WTC11 (cell line): ENCODE results near the gene HTRA1. TPM values are rescaled to one million over a fixed set of nuclear protein-coding genes. Genes with fewer than 3 reads are reported as not detected.

Experiments used
- ATAC-seq: fragments of 200-7000 bp; cut with Tn5 transposase; 2 replicates; pipeline ENCODE4 v1.10.0; 2021; ENCODE audit warnings: mild to moderate bottlenecking, moderate library complexity
- CTCF ChIA-PET: fragments of 300-600 bp; sonication (Branson Sonifier 250); formaldehyde crosslinking; loops from one replicate; lab custom pipeline; 2021; ENCODE audit warnings: antibody characterized with exemption; lab: Charles Lee
- POLR2A ChIA-PET: fragments of 350-600 bp; sonication (Branson Sonifier 250); formaldehyde crosslinking; loops from one replicate; lab custom pipeline; 2021; ENCODE audit warnings: antibody characterized with exemption; lab: Charles Lee
- DNase-seq: peaks from one replicate; pipeline ENCODE4 v3.0.0; 2021; ENCODE audit warnings: low spot score
- H3K27ac Mint-ChIP-seq: 2 replicates; pipeline ENCODE4 v1.8.0; 2021; ENCODE audit warnings: mixed read lengths
- H3K27me3 Mint-ChIP-seq: 2 replicates; pipeline ENCODE4 v1.8.0; 2021; ENCODE audit warnings: low read depth, mild to moderate bottlenecking, moderate library complexity, mixed read lengths
- H3K36me3 Mint-ChIP-seq: 2 replicates; pipeline ENCODE4 v1.8.0; 2021; ENCODE audit warnings: mixed read lengths
- H3K4me1 Mint-ChIP-seq: 2 replicates; pipeline ENCODE4 v1.8.0; 2022; ENCODE audit warnings: mixed read lengths
- H3K4me3 Mint-ChIP-seq: 2 replicates; pipeline ENCODE4 v1.8.0; 2021; ENCODE audit warnings: mild to moderate bottlenecking, moderate library complexity, mixed read lengths
- H3K9me3 Mint-ChIP-seq: 2 replicates; pipeline ENCODE4 v1.8.0; 2021; ENCODE audit warnings: mixed read lengths
- CTCF ChIP-seq: fragments of 200-600 bp; IDR thresholded peaks from 2 replicates; pipeline ENCODE4 v1.8.0; 2022; ENCODE audit warnings: antibody characterized with exemption
- E2F1 ChIP-seq: sonication (generic); formaldehyde crosslinking; IDR thresholded peaks from 2 replicates; pipeline ENCODE4 v1.8.0; 2022; ENCODE audit warnings: mild to moderate bottlenecking, missing genetic modification reagents
- E2F5 ChIP-seq: sonication (generic); formaldehyde crosslinking; IDR thresholded peaks from 2 replicates; pipeline ENCODE4 v1.8.1; 2022; ENCODE audit warnings: mild to moderate bottlenecking, moderate library complexity, missing genetic modification reagents
- ESRRA ChIP-seq: sonication (generic); formaldehyde crosslinking; IDR thresholded peaks from 2 replicates; pipeline ENCODE4 v1.8.1; 2022; ENCODE audit warnings: mild to moderate bottlenecking, missing genetic modification reagents, borderline replicate concordance
- FOXJ3 ChIP-seq: sonication (generic); formaldehyde crosslinking; IDR thresholded peaks from 2 replicates; pipeline ENCODE4 v1.9.0; 2021; ENCODE audit warnings: missing genetic modification reagents, mild to moderate bottlenecking, borderline replicate concordance
- JAZF1 ChIP-seq: fragments of 250-450 bp; sonication (Bioruptor Pico); IDR thresholded peaks from 2 replicates; pipeline ENCODE4 v1.9.0; 2021; ENCODE audit warnings: moderate library complexity, mild to moderate bottlenecking, inconsistent platforms
- JUN ChIP-seq: sonication (generic); formaldehyde crosslinking; IDR thresholded peaks from 2 replicates; pipeline ENCODE4 v1.8.0; 2023; ENCODE audit warnings: mild to moderate bottlenecking, missing genetic modification reagents
- NR1H2 ChIP-seq: sonication (generic); formaldehyde crosslinking; IDR thresholded peaks from 2 replicates; pipeline ENCODE4 v1.9.0; 2021; ENCODE audit warnings: mild to moderate bottlenecking, moderate library complexity, missing genetic modification reagents
- SMAD4 ChIP-seq: sonication (generic); formaldehyde crosslinking; IDR thresholded peaks from 2 replicates; pipeline ENCODE4 v1.8.0; 2022; ENCODE audit warnings: mild to moderate bottlenecking, missing genetic modification reagents
- SOX15 ChIP-seq: fragments of 250-450 bp; sonication (Bioruptor Pico); IDR thresholded peaks from 2 replicates; pipeline ENCODE4 v1.9.0; 2021; ENCODE audit warnings: mild to moderate bottlenecking
- TEAD4 ChIP-seq: sonication (generic); formaldehyde crosslinking; IDR thresholded peaks from 2 replicates; pipeline ENCODE4 v1.8.0; 2022; ENCODE audit warnings: mild to moderate bottlenecking, missing genetic modification reagents
- ZBTB43 ChIP-seq: sonication (generic); formaldehyde crosslinking; IDR thresholded peaks from 2 replicates; pipeline ENCODE4 v1.8.1; 2023; ENCODE audit warnings: mild to moderate bottlenecking, missing genetic modification reagents
- ZMAT4 ChIP-seq: fragments of 250-450 bp; sonication (Bioruptor Pico); IDR thresholded peaks from 2 replicates; pipeline ENCODE4 v1.9.0; 2021; ENCODE audit warnings: mild to moderate bottlenecking
- ZNF121 ChIP-seq: sonication (generic); formaldehyde crosslinking; IDR thresholded peaks from 2 replicates; pipeline ENCODE4 v1.8.0; 2023; ENCODE audit warnings: missing genetic modification reagents
- ZNF219 ChIP-seq: sonication (generic); formaldehyde crosslinking; IDR thresholded peaks from 2 replicates; pipeline ENCODE4 v1.8.0; 2023; ENCODE audit warnings: missing genetic modification reagents, mild to moderate bottlenecking, borderline replicate concordance
- ZNF232 ChIP-seq: sonication (generic); formaldehyde crosslinking; IDR thresholded peaks from 2 replicates; pipeline ENCODE4 v1.8.0; 2022; ENCODE audit warnings: mild to moderate bottlenecking, missing genetic modification reagents
- ZNF263 ChIP-seq: sonication (generic); formaldehyde crosslinking; IDR thresholded peaks from 2 replicates; pipeline ENCODE4 v1.8.1; 2022; ENCODE audit warnings: low read depth, mild to moderate bottlenecking, moderate library complexity, missing genetic modification reagents
- ZNF416 ChIP-seq: fragments of 250-450 bp; sonication (Bioruptor Pico); IDR thresholded peaks from 2 replicates; pipeline ENCODE4 v1.9.0; 2021; ENCODE audit warnings: mild to moderate bottlenecking, inconsistent platforms
- total RNA-seq: library from RNA; stranded (reverse); gene quantifications from 3 replicates; pipeline ENCODE4 v1.2.3, GENCODE V29; 2021
- TF ChIP-seq, protein P1 (sequence below): sonication (generic); formaldehyde crosslinking; IDR thresholded peaks from 2 replicates; pipeline ENCODE4 v1.8.0; 2023; ENCODE audit warnings: missing genetic modification reagents
- TF ChIP-seq, protein P2 (sequence below): sonication (generic); formaldehyde crosslinking; IDR thresholded peaks from 2 replicates; pipeline ENCODE4 v1.8.1; 2023; ENCODE audit warnings: mild to moderate bottlenecking, moderate library complexity, missing genetic modification reagents
- TF ChIP-seq, protein P3 (sequence below): sonication (generic); formaldehyde crosslinking; IDR thresholded peaks from 2 replicates; pipeline ENCODE4 v1.8.1; 2023; ENCODE audit warnings: mild to moderate bottlenecking, missing genetic modification reagents
- TF ChIP-seq, protein P4 (sequence below): sonication (generic); formaldehyde crosslinking; IDR thresholded peaks from 2 replicates; pipeline ENCODE4 v1.8.1; 2023; ENCODE audit warnings: mild to moderate bottlenecking, missing genetic modification reagents, moderate library complexity
- TF ChIP-seq, protein P5 (sequence below): sonication (generic); formaldehyde crosslinking; IDR thresholded peaks from 2 replicates; pipeline ENCODE4 v1.8.1; 2022; ENCODE audit warnings: low read depth, mild to moderate bottlenecking, moderate library complexity, missing genetic modification reagents, borderline replicate concordance

The HTRA1 gene
- total RNA-seq, 1 experiment from 2014 or later: 18.3 TPM

GRCh38 chr10:122464250-122464510 is 2.8 kb downstream of the HTRA1 start:
- CTCF ChIA-PET: no interaction called here
- peaks cover 33% of the 10 kb centered on the region for H3K4me1 Mint-ChIP-seq
- H3K27ac Mint-ChIP-seq: no peak overlapping the region
- no peaks in the 10 kb centered on the region for H3K36me3 Mint-ChIP-seq
- no peak for DNase-seq
- H3K27me3 Mint-ChIP-seq: peaks cover 56% of the 10 kb centered on the region
- no peak for ATAC-seq
- TF ChIP-seq TEAD4 (CRISPR knock-in tag) (no peak), FOXJ3 (CRISPR knock-in tag) (no peak), ZNF232 (CRISPR knock-in tag) (no peak), CTCF (no peak), JUN (CRISPR knock-in tag) (no peak), ZNF219 (CRISPR knock-in tag) (no peak), ZBTB43 (CRISPR knock-in tag) (no peak), JAZF1 (CRISPR knock-in tag) (no peak), NR1H2 (CRISPR knock-in tag) (no peak), ZMAT4 (CRISPR knock-in tag) (no peak), ZNF263 (no peak), ESRRA (CRISPR knock-in tag) (no peak), ZNF416 (CRISPR knock-in tag) (no peak)
- TF ChIP-seq, protein P1, sequence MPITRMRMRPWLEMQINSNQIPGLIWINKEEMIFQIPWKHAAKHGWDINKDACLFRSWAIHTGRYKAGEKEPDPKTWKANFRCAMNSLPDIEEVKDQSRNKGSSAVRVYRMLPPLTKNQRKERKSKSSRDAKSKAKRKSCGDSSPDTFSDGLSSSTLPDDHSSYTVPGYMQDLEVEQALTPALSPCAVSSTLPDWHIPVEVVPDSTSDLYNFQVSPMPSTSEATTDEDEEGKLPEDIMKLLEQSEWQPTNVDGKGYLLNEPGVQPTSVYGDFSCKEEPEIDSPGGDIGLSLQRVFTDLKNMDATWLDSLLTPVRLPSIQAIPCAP (CRISPR knock-in tag): no peak
- TF ChIP-seq, protein P2, sequence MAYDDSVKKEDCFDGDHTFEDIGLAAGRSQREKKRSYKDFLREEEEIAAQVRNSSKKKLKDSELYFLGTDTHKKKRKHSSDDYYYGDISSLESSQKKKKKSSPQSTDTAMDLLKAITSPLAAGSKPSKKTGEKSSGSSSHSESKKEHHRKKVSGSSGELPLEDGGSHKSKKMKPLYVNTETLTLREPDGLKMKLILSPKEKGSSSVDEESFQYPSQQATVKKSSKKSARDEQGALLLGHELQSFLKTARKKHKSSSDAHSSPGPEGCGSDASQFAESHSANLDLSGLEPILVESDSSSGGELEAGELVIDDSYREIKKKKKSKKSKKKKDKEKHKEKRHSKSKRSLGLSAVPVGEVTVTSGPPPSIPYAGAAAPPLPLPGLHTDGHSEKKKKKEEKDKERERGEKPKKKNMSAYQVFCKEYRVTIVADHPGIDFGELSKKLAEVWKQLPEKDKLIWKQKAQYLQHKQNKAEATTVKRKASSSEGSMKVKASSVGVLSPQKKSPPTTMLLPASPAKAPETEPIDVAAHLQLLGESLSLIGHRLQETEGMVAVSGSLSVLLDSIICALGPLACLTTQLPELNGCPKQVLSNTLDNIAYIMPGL (CRISPR knock-in tag): no peak
- TF ChIP-seq, protein P3, sequence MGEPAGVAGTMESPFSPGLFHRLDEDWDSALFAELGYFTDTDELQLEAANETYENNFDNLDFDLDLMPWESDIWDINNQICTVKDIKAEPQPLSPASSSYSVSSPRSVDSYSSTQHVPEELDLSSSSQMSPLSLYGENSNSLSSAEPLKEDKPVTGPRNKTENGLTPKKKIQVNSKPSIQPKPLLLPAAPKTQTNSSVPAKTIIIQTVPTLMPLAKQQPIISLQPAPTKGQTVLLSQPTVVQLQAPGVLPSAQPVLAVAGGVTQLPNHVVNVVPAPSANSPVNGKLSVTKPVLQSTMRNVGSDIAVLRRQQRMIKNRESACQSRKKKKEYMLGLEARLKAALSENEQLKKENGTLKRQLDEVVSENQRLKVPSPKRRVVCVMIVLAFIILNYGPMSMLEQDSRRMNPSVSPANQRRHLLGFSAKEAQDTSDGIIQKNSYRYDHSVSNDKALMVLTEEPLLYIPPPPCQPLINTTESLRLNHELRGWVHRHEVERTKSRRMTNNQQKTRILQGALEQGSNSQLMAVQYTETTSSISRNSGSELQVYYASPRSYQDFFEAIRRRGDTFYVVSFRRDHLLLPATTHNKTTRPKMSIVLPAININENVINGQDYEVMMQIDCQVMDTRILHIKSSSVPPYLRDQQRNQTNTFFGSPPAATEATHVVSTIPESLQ (CRISPR knock-in tag): no peak
- TF ChIP-seq, all 79 proteins: peak for 0
- H3K9me3 Mint-ChIP-seq: no peaks in the 10 kb centered on the region
- POLR2A ChIA-PET: no interaction called here
- H3K4me3 Mint-ChIP-seq: no peak overlapping the region

DNA sequence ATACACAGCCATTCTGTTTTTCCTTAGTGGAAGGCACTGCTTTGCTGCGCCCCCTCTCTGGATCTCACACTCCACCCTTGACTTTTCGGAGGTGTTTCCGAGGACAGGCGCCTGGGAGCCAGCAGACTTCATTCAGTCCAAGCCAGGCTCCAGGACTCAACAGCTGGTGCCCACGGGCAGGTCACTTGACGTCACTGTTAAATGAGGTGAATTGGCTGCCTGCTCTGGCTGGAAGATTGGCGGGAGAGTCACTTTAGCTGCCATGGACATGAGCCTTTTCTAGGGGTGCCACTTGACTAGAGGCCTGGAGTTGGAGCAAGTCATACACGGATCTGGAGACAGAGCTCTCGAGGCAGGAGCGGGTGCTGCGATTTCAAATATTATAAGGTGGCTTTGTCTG is 3.2 kb downstream of the HTRA1 start:
- no peak overlapping the region for H3K27ac Mint-ChIP-seq
- peaks cover 52% of the 10 kb centered on the region for H3K27me3 Mint-ChIP-seq
- ChIA-PET CTCF (interaction anchor here (0.6 kb wide), 1 partner anchor 19 kb away, joined by 3 read pairs; no protein-coding TSS in a partner anchor), POLR2A (no interaction called here)
- H3K9me3 Mint-ChIP-seq: no peaks in the 10 kb centered on the region
- H3K36me3 Mint-ChIP-seq: no peaks in the 10 kb centered on the region
- ATAC-seq (no peak), DNase-seq (no peak)
- peaks cover 29% of the 10 kb centered on the region for H3K4me1 Mint-ChIP-seq
- H3K4me3 Mint-ChIP-seq: no peak overlapping the region
- TF ChIP-seq TEAD4 (CRISPR knock-in tag) (no peak), ZNF121 (CRISPR knock-in tag) (no peak), SMAD4 (CRISPR knock-in tag) (no peak), E2F5 (CRISPR knock-in tag) (no peak), SOX15 (CRISPR knock-in tag) (no peak), E2F1 (CRISPR knock-in tag) (no peak)
- TF ChIP-seq, protein P4, sequence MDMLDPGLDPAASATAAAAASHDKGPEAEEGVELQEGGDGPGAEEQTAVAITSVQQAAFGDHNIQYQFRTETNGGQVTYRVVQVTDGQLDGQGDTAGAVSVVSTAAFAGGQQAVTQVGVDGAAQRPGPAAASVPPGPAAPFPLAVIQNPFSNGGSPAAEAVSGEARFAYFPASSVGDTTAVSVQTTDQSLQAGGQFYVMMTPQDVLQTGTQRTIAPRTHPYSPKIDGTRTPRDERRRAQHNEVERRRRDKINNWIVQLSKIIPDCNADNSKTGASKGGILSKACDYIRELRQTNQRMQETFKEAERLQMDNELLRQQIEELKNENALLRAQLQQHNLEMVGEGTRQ (CRISPR knock-in tag): no peak
- TF ChIP-seq, protein P5, sequence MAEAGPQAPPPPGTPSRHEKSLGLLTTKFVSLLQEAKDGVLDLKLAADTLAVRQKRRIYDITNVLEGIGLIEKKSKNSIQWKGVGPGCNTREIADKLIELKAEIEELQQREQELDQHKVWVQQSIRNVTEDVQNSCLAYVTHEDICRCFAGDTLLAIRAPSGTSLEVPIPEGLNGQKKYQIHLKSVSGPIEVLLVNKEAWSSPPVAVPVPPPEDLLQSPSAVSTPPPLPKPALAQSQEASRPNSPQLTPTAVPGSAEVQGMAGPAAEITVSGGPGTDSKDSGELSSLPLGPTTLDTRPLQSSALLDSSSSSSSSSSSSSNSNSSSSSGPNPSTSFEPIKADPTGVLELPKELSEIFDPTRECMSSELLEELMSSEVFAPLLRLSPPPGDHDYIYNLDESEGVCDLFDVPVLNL (CRISPR knock-in tag): no peak
